Measurements from ENCODE around the gene ACO2. TPM values are rescaled to one million over a fixed set of nuclear protein-coding genes. Genes with fewer than 3 reads are reported as not detected.

ACO2 gene
- 70.4 and 72.0 TPM in 2 replicates for total RNA-seq

GRCh38 chr22:41468381-41469217 lies at the start of gene ACO2, which contains the start of gene PHF5A:
ACO2 (plus strand) TSS chr22:41469117; CDS start chr22:41469147, 30 bp downstream.
PHF5A (minus strand) TSS chr22:41468692; CDS start chr22:41468653, 39 bp downstream.

GRCh38 chr22:41446639-41447434 lies 22.1 kb upstream of the ACO2 start, which contains the start of gene TOB2:
TOB2 (minus strand) TSS chr22:41446801; CDS start chr22:41437345, 9,456 bp downstream.

GRCh38 chr22:41543854-41544670 lies 75.1 kb downstream of the ACO2 start, which contains the start of gene POLR3H:
POLR3H (minus strand) TSS chr22:41544470; CDS start chr22:41544101, 369 bp downstream.

Other genes with a start within 250 kb of the ACO2 start
- 0.52 and 0.54 TPM in 2 replicates for gene CHADL, start 228.2 kb upstream of the ACO2 start, total RNA-seq
- 38.7 and 52.8 TPM in 2 replicates for gene RANGAP1, start 182.9 kb upstream of the ACO2 start, total RNA-seq
- 35.1 and 41.9 TPM in 2 replicates for gene ZC3H7B, start 167.6 kb upstream of the ACO2 start, total RNA-seq
- 4.6 and 7.0 TPM in 2 replicates for gene TEF, start 87.2 kb upstream of the ACO2 start, total RNA-seq
- 13.9 and 16.6 TPM in 2 replicates for gene TOB2, start 22.3 kb upstream of the ACO2 start, total RNA-seq
- 62.3 and 70.6 TPM in 2 replicates for gene PHF5A, start 425 bp upstream of the ACO2 start, total RNA-seq
- 8.6 and 11.8 TPM in 2 replicates for gene POLR3H, start 75.4 kb downstream of the ACO2 start, total RNA-seq
- gene CSDC2, start 91.9 kb downstream of the ACO2 start, total RNA-seq = not detected in 2 replicates
- 3.0 and 3.7 TPM in 2 replicates for gene PMM1, start 120.7 kb downstream of the ACO2 start, total RNA-seq
- gene DESI1, start 151.9 kb downstream of the ACO2 start, total RNA-seq = 9.6 and 12.4 TPM in 2 replicates
- 291 and 343 TPM in 2 replicates for gene XRCC6, start 152.2 kb downstream of the ACO2 start, total RNA-seq
- gene SNU13, start 219.8 kb downstream of the ACO2 start, total RNA-seq = 76.0 and 79.2 TPM in 2 replicates
- gene MEI1, start 230.4 kb downstream of the ACO2 start, total RNA-seq = 0.98 and 3.5 TPM in 2 replicates

All from dermis lymphatic vessel endothelial cell (primary cell).